Measurements from ENCODE around the gene OR2AG2.

DNA sequence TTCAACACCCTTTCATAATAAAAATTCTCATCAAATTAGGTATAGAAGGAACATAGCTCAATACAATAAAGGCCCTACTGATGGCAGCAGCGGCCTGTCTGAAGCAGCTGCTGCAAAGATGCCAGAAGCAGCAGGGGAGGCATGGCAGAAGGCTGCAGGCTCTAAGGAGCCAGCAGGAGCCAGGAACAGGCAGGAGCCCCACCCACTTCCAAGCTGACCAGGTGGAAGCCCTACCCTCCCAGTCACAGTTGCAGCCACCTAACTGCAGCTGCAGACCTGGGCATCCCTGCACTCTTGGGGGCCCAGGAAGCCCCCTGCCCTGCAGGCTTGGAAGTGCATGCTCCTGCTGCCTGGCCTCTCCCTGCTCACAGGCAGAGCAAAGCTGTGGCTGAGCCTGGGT, 45.9 kb upstream of the OR2AG2 start:
- TF ChIP-seq, protein P1, sequence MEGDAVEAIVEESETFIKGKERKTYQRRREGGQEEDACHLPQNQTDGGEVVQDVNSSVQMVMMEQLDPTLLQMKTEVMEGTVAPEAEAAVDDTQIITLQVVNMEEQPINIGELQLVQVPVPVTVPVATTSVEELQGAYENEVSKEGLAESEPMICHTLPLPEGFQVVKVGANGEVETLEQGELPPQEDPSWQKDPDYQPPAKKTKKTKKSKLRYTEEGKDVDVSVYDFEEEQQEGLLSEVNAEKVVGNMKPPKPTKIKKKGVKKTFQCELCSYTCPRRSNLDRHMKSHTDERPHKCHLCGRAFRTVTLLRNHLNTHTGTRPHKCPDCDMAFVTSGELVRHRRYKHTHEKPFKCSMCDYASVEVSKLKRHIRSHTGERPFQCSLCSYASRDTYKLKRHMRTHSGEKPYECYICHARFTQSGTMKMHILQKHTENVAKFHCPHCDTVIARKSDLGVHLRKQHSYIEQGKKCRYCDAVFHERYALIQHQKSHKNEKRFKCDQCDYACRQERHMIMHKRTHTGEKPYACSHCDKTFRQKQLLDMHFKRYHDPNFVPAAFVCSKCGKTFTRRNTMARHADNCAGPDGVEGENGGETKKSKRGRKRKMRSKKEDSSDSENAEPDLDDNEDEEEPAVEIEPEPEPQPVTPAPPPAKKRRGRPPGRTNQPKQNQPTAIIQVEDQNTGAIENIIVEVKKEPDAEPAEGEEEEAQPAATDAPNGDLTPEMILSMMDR (IDR thresholded peaks at IDR 0.05) = no peak
- TF ChIP-seq, protein P2, sequence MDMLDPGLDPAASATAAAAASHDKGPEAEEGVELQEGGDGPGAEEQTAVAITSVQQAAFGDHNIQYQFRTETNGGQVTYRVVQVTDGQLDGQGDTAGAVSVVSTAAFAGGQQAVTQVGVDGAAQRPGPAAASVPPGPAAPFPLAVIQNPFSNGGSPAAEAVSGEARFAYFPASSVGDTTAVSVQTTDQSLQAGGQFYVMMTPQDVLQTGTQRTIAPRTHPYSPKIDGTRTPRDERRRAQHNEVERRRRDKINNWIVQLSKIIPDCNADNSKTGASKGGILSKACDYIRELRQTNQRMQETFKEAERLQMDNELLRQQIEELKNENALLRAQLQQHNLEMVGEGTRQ (IDR thresholded peaks at IDR 0.05) = no peak
- TF ChIP-seq POLR2A (IDR thresholded peaks at IDR 0.05; ENCODE audit: low read length) = no peak
- TF ChIP-seq, protein P3, sequence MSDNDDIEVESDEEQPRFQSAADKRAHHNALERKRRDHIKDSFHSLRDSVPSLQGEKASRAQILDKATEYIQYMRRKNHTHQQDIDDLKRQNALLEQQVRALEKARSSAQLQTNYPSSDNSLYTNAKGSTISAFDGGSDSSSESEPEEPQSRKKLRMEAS (IDR thresholded peaks at IDR 0.05) = no peak
- no peak for TF ChIP-seq TP53 (CRISPR knock-in tag; IDR thresholded peaks at IDR 0.05)
- no peak for TF ChIP-seq CEBPB (IDR thresholded peaks at IDR 0.05)
- TF ChIP-seq ZNF302 (CRISPR knock-in tag; IDR thresholded peaks at IDR 0.05) = no peak
- TF ChIP-seq JUNB (IDR thresholded peaks at IDR 0.05) = no peak
- TF ChIP-seq CBX8 (IDR thresholded peaks at IDR 0.05) = no peak
- TF ChIP-seq, protein P4, sequence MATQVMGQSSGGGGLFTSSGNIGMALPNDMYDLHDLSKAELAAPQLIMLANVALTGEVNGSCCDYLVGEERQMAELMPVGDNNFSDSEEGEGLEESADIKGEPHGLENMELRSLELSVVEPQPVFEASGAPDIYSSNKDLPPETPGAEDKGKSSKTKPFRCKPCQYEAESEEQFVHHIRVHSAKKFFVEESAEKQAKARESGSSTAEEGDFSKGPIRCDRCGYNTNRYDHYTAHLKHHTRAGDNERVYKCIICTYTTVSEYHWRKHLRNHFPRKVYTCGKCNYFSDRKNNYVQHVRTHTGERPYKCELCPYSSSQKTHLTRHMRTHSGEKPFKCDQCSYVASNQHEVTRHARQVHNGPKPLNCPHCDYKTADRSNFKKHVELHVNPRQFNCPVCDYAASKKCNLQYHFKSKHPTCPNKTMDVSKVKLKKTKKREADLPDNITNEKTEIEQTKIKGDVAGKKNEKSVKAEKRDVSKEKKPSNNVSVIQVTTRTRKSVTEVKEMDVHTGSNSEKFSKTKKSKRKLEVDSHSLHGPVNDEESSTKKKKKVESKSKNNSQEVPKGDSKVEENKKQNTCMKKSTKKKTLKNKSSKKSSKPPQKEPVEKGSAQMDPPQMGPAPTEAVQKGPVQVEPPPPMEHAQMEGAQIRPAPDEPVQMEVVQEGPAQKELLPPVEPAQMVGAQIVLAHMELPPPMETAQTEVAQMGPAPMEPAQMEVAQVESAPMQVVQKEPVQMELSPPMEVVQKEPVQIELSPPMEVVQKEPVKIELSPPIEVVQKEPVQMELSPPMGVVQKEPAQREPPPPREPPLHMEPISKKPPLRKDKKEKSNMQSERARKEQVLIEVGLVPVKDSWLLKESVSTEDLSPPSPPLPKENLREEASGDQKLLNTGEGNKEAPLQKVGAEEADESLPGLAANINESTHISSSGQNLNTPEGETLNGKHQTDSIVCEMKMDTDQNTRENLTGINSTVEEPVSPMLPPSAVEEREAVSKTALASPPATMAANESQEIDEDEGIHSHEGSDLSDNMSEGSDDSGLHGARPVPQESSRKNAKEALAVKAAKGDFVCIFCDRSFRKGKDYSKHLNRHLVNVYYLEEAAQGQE (IDR thresholded peaks at IDR 0.05) = no peak

Data from A549 (cell line).